IPS-20b (cell line): Measurements from ENCODE around the gene ECHDC3.
"Not testable (repeated sequence)": the region's sequence is repeated elsewhere in the genome, so short reads cannot be mapped to it uniquely, and the experiment has no call there.

ENCODE experiments used
- H3K27ac ChIP-seq: one replicate; pipeline ENCODE4 v1.5.1; 2013; ENCODE audit warnings: low read length
- H3K27me3 ChIP-seq: 2 replicates; pipeline ENCODE4 v1.6.1; 2013; ENCODE audit warnings: mild to moderate bottlenecking, low read length, inconsistent platforms; ENCODE audit not compliant: insufficient read depth
- H3K36me3 ChIP-seq: 2 replicates; pipeline ENCODE4 v1.6.1; 2013; ENCODE audit warnings: low read depth, mild to moderate bottlenecking, inconsistent platforms, low read length, moderate library complexity; ENCODE audit not compliant: insufficient read depth
- H3K4me1 ChIP-seq: 2 replicates; pipeline ENCODE4 v1.6.1; 2013; ENCODE audit warnings: mild to moderate bottlenecking, control low read depth, inconsistent platforms, low read length, moderate library complexity; ENCODE audit not compliant: insufficient read depth
- H3K4me3 ChIP-seq: 2 replicates; pipeline ENCODE4 v1.5.1; 2013; ENCODE audit warnings: mild to moderate bottlenecking, low read length, inconsistent platforms
- H3K9ac ChIP-seq: 2 replicates; pipeline ENCODE4 v1.6.1; 2013; ENCODE audit warnings: low read depth, mild to moderate bottlenecking, inconsistent platforms, low read length, moderate library complexity
- H3K9me3 ChIP-seq: 2 replicates; pipeline ENCODE4 v1.6.1; 2013; ENCODE audit warnings: mild to moderate bottlenecking, low read depth, low read length, inconsistent platforms; ENCODE audit not compliant: insufficient read depth

Gene ECHDC3

DNA sequence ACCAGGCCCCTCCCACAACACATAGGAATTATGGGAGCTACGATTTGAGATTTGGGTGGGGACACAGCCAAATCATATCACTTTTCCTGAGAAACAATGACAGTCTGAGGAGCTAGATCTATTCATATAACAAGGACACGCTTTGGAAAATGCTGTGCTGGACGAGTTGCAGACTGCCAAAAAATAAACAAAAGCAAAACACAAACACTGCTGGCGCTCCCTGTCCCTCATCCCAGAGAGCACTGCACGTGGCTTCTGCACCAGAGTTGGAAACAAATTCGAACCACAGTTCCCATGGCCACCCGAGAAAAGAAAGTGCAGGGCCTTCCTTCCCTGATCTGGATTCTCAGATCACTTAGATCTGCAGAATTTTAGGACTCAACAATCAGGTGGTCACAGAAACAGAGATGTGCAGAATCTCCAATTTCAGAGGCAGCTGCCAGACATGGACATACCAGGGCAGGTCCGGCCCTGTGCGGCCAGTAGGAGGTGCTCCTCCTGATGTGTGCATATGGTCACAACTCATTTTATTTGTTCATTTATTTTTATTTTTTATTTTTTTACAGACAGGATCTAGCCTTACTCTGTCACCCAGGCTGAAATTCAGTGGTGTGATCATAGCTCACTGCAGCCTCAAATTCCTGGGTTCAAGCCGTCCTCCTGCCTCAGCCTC is 35.2 kb upstream of the ECHDC3 start:
- no peaks in the 10 kb centered on the region for H3K4me1 ChIP-seq
- no peak overlapping the region for H3K9ac ChIP-seq
- H3K36me3 ChIP-seq: no peaks in the 10 kb centered on the region
- no peak overlapping the region for H3K4me3 ChIP-seq
- H3K27ac ChIP-seq: no peak overlapping the region
- H3K27me3 ChIP-seq: no peaks in the 10 kb centered on the region
- H3K9me3 ChIP-seq: no peaks in the 10 kb centered on the region

- no peak overlapping the region for H3K27ac ChIP-seq
- no peaks in the 10 kb centered on the region for H3K9me3 ChIP-seq
- no peak overlapping the region for H3K4me3 ChIP-seq
- no peaks in the 10 kb centered on the region for H3K36me3 ChIP-seq
- H3K27me3 ChIP-seq: no peaks in the 10 kb centered on the region
- no peaks in the 10 kb centered on the region for H3K4me1 ChIP-seq
- no peak overlapping the region for H3K9ac ChIP-seq
These were observed 34.4 kb upstream of the ECHDC3 start for GRCh38 chr10:11707624-11708350.

DNA sequence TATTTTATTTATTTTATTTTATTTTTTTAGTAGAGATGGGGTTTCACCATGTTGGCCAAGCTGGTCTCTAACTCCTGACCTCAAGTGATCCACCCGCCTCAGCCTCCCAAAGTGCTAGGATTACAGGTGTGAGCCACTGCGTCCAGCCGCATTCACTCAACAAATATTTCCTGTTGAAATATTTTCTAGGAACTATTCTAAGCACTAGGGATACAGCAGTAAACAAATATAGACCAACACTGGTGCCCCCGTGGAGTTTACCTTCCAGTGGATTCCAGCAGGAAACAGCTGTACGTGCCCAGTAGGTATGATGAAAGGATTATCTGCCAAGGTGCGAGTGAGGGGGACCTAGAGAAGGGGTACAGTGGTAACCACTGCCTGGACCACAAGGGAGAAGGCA is 33.4 kb upstream of the ECHDC3 start:
- H3K9ac ChIP-seq: not testable (repeated sequence)

GRCh38 chr10:11712744-11713143 is 29.4 kb upstream of the ECHDC3 start:
- Histone ChIP-seq H3K27me3 (no peaks in the 10 kb centered on the region), H3K4me3 (no peak overlapping the region), H3K9me3 (no peaks in the 10 kb centered on the region), H3K4me1 (no peaks in the 10 kb centered on the region), H3K9ac (no peak overlapping the region), H3K36me3 (no peaks in the 10 kb centered on the region), H3K27ac (no peak overlapping the region)

More for the DNA sequence above, 33.4 kb upstream of the ECHDC3 start:
- not testable (repeated sequence) for H3K9me3 ChIP-seq, H3K27ac ChIP-seq, H3K36me3 ChIP-seq, H3K27me3 ChIP-seq, H3K4me1 ChIP-seq, H3K4me3 ChIP-seq

DNA sequence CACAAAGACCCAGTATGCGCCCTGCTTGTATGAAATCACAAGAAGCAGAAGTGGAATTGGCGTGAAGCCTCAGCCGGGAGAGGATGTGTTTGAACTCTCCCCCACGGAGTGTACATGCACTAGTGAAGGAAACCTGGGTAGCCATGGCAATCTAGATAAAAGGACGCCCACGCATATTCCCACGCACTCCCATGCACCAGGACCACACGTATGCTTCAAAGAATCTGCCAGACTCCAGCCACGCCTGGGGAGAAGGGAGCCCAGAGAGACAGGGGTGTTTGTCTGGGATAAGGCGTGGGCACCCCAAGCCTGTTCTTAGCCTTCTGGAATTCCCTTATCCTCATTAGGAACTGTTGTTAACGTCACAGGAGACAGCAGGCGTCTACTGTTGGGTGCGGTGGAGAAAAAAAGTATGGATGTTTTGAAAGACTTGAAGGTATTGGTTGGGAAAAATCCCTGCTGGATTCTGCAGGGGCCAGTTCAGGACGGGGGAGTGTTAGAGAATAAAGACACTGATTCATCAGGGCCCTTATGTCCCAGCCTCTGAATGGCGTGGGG is 28.9 kb upstream of the ECHDC3 start:
- Histone ChIP-seq H3K4me3 (no peak overlapping the region), H3K36me3 (no peaks in the 10 kb centered on the region), H3K4me1 (no peaks in the 10 kb centered on the region), H3K27me3 (no peaks in the 10 kb centered on the region), H3K9me3 (no peaks in the 10 kb centered on the region), H3K27ac (no peak overlapping the region), H3K9ac (no peak overlapping the region)

- Histone ChIP-seq H3K27ac (no peak overlapping the region), H3K4me1 (no peaks in the 10 kb centered on the region), H3K4me3 (no peak overlapping the region), H3K36me3 (no peaks in the 10 kb centered on the region), H3K9ac (no peak overlapping the region), H3K9me3 (no peaks in the 10 kb centered on the region), H3K27me3 (no peaks in the 10 kb centered on the region)
These were observed 28.2 kb upstream of the ECHDC3 start for GRCh38 chr10:11713963-11714362.

DNA sequence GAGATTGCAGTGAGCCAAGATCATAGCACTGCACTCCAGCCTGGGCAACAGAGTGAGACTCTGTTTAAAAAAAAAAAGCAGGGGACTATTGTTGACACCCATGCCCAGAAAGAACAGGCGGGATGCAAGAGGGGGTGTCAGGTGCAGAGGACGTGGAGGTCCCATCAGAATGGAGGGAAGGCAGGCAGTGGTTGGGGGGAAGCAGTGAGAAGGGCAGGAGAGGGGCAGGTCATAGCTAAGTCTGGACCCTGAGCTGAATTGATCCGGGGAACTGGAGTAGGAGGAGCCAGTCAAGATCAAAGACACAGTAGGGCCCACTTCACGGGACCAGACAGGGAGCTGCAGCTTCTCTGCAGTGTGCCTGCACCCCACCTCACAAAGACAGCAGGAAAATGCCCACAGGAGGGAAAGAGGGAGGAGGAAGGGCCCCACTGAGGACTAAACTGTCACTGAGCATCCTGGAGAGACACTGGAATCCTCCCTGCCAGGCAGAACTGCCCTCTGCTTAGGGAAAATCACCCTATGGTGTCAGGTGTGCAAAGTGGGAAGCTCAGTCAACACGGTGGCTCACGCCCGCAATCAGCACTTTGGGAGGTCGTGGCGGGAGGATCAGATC is 27.3 kb upstream of the ECHDC3 start:
- Histone ChIP-seq H3K27ac (no peak overlapping the region), H3K27me3 (no peaks in the 10 kb centered on the region), H3K9ac (no peak overlapping the region), H3K4me1 (no peaks in the 10 kb centered on the region), H3K9me3 (no peaks in the 10 kb centered on the region), H3K36me3 (no peaks in the 10 kb centered on the region), H3K4me3 (no peak overlapping the region)

- H3K27ac ChIP-seq: no peak overlapping the region
These were observed 26.2 kb upstream of the ECHDC3 start for GRCh38 chr10:11715815-11716494.

DNA sequence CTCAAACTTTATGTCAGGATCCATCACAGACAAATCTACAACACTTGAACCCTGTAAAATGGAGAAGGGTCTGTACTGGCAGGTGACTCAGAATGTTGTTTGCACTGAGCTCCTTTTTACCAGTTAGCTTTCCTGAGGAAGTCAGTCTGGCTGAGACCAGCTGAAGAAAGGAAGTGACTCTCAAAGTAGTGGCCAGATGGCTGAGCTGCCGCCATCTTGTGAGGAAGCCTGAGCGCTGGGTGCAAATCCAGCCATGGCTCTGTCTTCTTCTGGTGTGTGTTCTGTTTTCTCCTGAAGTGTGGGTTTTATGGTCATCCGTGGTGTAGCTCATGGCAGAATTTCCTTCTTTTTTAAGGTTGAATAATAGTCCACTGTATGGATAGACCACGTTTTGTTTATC is 25.5 kb upstream of the ECHDC3 start:
- no peaks in the 10 kb centered on the region for H3K4me1 ChIP-seq
- H3K27me3 ChIP-seq: no peaks in the 10 kb centered on the region
- no peaks in the 10 kb centered on the region for H3K36me3 ChIP-seq
- H3K4me3 ChIP-seq: no peak overlapping the region
- no peak overlapping the region for H3K9ac ChIP-seq
- H3K27ac ChIP-seq: no peak overlapping the region
- no peaks in the 10 kb centered on the region for H3K9me3 ChIP-seq

More at GRCh38 chr10:11715815-11716494, 26.2 kb upstream of the ECHDC3 start:
- no peaks in the 10 kb centered on the region for H3K27me3 ChIP-seq
- no peaks in the 10 kb centered on the region for H3K9me3 ChIP-seq
- no peaks in the 10 kb centered on the region for H3K4me1 ChIP-seq
- no peak overlapping the region for H3K4me3 ChIP-seq
- no peak overlapping the region for H3K9ac ChIP-seq
- H3K36me3 ChIP-seq: no peaks in the 10 kb centered on the region

- Histone ChIP-seq H3K4me1 (no peaks in the 10 kb centered on the region), H3K27ac (no peak overlapping the region), H3K36me3 (no peaks in the 10 kb centered on the region), H3K4me3 (no peak overlapping the region), H3K9me3 (no peaks in the 10 kb centered on the region), H3K27me3 (no peaks in the 10 kb centered on the region), H3K9ac (no peak overlapping the region)
These were observed 22.5 kb upstream of the ECHDC3 start for GRCh38 chr10:11719496-11720259.

- H3K9me3 ChIP-seq: no peaks in the 10 kb centered on the region
- H3K36me3 ChIP-seq: no peaks in the 10 kb centered on the region
- no peak overlapping the region for H3K4me3 ChIP-seq
- H3K4me1 ChIP-seq: no peaks in the 10 kb centered on the region
- H3K27ac ChIP-seq: no peak overlapping the region
- H3K27me3 ChIP-seq: no peaks in the 10 kb centered on the region
- H3K9ac ChIP-seq: no peak overlapping the region
These were observed 21.9 kb upstream of the ECHDC3 start for GRCh38 chr10:11720260-11720741.
